Lung (tissue), 12 donors: Measurements from ENCODE around the gene KLHL28. TPM values are rescaled to one million over a fixed set of nuclear protein-coding genes. Genes with fewer than 3 reads are reported as not detected.

Experiments used
- ATAC-seq: fragments of 200-7000 bp; cut with Tn5 transposase; one replicate; pipeline ENCODE4 v1.9.1; 2020; ENCODE audit warnings: moderate number of reproducible peaks; ENCODE audit not compliant: insufficient read depth, low FRiP score
- DNase-seq, 3 donors: peaks; one replicate each; pipeline ENCODE4 v3.0.0-alpha.2; 2013 to 2017
- H3K27ac ChIP-seq, 2 donors: one replicate each; pipeline ENCODE4 v1.5.1; 2013; ENCODE audit warnings: mild to moderate bottlenecking in 2 of 2, moderate library complexity in 2 of 2, control low read depth in 1 of 2, inconsistent platforms in 1 of 2, low read depth in 1 of 2, low read length in 1 of 2
- H3K27me3 ChIP-seq, 3 donors: one replicate each; pipeline ENCODE4 v1.5.1; 2013; ENCODE audit warnings: low read length in 2 of 3; ENCODE audit not compliant: control insufficient read depth in 3 of 3, insufficient read depth in 3 of 3
- H3K36me3 ChIP-seq, 4 donors: one replicate each; pipeline ENCODE4 v1.5.1; 2013; ENCODE audit warnings: low read length in 4 of 4, mild to moderate bottlenecking in 1 of 4, moderate library complexity in 1 of 4; ENCODE audit not compliant: control insufficient read depth in 4 of 4, insufficient read depth in 4 of 4
- H3K4me1 ChIP-seq, 5 donors: one replicate each; pipeline ENCODE4 v1.5.1; 2013; ENCODE audit warnings: low read length in 5 of 5, mild to moderate bottlenecking in 2 of 5, moderate library complexity in 1 of 5; ENCODE audit not compliant: control insufficient read depth in 5 of 5, insufficient read depth in 5 of 5
- H3K4me3 ChIP-seq: one replicate; pipeline ENCODE4 v1.5.1; 2013; ENCODE audit warnings: mild to moderate bottlenecking, control low read depth, moderate library complexity
- H3K9ac ChIP-seq, 2 donors: one replicate each; pipeline ENCODE4 v1.5.1; 2013; ENCODE audit warnings: low read length in 2 of 2, control low read depth in 1 of 2; ENCODE audit not compliant: insufficient read depth in 1 of 2
- H3K9me3 ChIP-seq, 4 donors: one replicate each; pipeline ENCODE4 v1.5.1; 2013; ENCODE audit warnings: low read length in 3 of 4, mild to moderate bottlenecking in 1 of 4, moderate library complexity in 1 of 4; ENCODE audit not compliant: control insufficient read depth in 4 of 4, insufficient read depth in 3 of 4
- WGBS, 2 donors: extraction: QIAGEN DNeasy Blood & Tissue Kit; methylation state at CpG; one replicate each; pipeline ENCODE4 v1.1.7; 2013; 5-methylcytosine and 5-hydroxymethylcytosine counted together
- polyA plus RNA-seq, 2 donors: library from polyadenylated mRNA; stranded (reverse); fragments of 200-250 nt; gene quantifications; one replicate each; pipeline ENCODE4 v1.2.1, GENCODE V29; 2013
- total RNA-seq, 2 donors: library from RNA; depleted of rRNA in 1 of 2; stranded (reverse); fragments of >200 nt in 1 of 2; gene quantifications; one replicate each; pipeline ENCODE4 v1.2.1, GENCODE V29; 2014 to 2021
- TF ChIP-seq, protein P1 (sequence below): IDR thresholded peaks from 2 replicates; pipeline ENCODE4 v1.5.1; 2012; ENCODE audit warnings: mild to moderate bottlenecking; ENCODE audit errors: control extremely low read depth, extremely low read depth
- donor health status: control.
- donor health status: control.
- donor health status: Bipolar disorder and iron deficiency.
- donor health status: healthy.
- donor health status: DM: yes; HTN: yes; CAD: no.

KLHL28 gene
- total and polyA plus RNA-seq, 4 donors = 2.6 to 29.0 (median 9.5) TPM

DNA sequence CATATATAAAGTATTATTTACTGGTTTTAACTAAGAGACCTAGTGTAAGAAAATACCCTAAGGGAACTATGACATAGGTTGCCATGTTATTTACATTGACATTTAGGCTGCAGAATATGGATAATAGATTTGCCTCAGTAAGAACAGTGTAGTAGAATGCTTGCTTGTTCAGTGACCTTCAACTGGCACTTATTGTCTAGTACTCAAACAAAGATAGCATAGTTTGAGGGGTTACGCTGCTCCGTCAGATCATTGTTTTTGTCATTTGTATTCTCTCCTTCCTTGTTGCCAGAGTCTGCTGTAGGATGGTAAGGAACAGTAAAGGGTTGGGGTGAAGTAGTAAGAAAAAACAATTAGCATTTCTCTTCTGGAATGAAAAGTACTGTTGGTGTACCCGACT, 33.4 kb upstream of the KLHL28 start:
- H3K27ac ChIP-seq = no peak overlapping the region
- H3K4me1 ChIP-seq = peaks cover 0 to 2% (median 0%) of the 10 kb centered on the region in 5 donors
- no peaks in the 10 kb centered on the region for H3K9me3 ChIP-seq
- no peaks in the 10 kb centered on the region for H3K27me3 ChIP-seq
- no peak for DNase-seq
- WGBS, 2 donors = 93 to 96% methylated on average over 3 of the region's 3 CpGs
- no peak for ATAC-seq
- TF ChIP-seq, protein P1, sequence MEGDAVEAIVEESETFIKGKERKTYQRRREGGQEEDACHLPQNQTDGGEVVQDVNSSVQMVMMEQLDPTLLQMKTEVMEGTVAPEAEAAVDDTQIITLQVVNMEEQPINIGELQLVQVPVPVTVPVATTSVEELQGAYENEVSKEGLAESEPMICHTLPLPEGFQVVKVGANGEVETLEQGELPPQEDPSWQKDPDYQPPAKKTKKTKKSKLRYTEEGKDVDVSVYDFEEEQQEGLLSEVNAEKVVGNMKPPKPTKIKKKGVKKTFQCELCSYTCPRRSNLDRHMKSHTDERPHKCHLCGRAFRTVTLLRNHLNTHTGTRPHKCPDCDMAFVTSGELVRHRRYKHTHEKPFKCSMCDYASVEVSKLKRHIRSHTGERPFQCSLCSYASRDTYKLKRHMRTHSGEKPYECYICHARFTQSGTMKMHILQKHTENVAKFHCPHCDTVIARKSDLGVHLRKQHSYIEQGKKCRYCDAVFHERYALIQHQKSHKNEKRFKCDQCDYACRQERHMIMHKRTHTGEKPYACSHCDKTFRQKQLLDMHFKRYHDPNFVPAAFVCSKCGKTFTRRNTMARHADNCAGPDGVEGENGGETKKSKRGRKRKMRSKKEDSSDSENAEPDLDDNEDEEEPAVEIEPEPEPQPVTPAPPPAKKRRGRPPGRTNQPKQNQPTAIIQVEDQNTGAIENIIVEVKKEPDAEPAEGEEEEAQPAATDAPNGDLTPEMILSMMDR = no peak
- H3K36me3 ChIP-seq = peaks cover 2 to 10% (median 4%) of the 10 kb centered on the region in 4 donors
- no peak overlapping the region for H3K9ac ChIP-seq
- H3K4me3 ChIP-seq = no peak overlapping the region

DNA sequence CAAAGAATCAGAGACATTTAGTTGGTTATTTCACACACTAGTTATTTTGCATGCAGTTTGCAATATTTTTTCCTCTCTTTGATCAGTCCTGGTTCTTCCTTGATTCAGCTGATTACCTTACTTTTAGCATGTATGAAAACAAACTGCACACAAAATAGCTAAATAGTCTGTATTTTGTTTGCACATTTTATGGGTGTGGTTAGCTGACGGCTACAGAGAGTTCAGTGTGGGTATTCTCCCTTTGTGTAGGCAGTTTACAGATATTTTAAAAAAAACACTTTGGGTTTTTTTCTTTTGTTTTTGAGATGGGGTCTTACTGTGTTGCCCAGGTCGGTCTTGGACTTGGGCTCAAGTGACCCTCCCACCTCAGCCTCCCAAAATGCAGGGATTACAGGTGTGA, 28.8 kb upstream of the KLHL28 start:
- H3K27me3 ChIP-seq = no peaks in the 10 kb centered on the region
- H3K27ac ChIP-seq = no peak overlapping the region
- ATAC-seq (no peak), DNase-seq (no peak)
- H3K36me3 ChIP-seq = peaks cover 0 to 3% (median 0%) of the 10 kb centered on the region in 4 donors
- peaks cover 2 to 5% (median 5%) of the 10 kb centered on the region in 5 donors for H3K4me1 ChIP-seq
- H3K4me3 ChIP-seq = no peak overlapping the region
- H3K9me3 ChIP-seq = no peaks in the 10 kb centered on the region
- TF ChIP-seq, protein P1 = no peak
- 81 to 86% methylated on average over 2 of the region's 2 CpGs for WGBS, 2 donors
- no peak overlapping the region for H3K9ac ChIP-seq

DNA sequence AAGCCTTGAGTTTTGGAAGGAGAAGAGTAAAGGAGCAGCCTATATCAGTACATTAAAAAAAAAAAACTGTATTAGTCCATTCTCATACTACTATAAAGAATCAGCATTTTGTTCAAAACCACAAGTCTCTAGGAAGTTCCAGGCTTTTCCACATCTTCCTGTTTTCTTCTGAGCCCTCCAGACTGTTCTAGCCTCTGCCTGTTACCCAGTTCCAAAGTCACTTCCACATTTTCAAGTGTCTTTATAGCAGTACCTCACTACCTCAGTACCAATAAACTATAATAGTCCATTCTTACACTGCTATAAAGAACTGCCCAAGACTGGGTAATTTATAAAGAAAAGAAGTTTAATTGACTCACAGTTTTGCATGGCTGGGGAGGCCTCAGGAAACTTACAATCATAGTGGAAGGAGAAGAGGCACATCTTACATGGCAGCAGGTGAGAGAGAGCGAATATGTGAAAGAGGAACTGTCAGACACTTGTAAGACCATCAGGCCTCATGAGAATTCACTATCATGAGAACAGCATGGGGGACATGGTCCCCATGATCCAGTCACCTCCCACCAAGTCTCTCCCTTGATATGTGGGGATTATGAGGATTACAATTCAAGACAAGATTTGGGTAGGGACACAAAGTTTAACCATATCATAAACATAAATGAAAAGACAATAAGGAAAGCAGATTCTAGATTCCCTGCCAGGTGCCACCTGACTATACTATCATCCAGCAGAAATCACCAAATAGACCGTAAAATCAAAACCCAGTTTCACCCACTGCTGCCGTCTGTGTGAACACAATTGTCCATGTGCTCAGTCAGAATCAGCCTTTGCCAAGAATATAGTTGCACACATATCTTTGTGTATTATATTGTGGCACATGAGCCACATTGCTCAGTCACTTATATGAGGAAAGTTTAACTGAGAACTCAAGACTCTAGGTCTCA, 28.0 kb upstream of the KLHL28 start:
- peaks cover 0 to 3% (median 0%) of the 10 kb centered on the region in 4 donors for H3K36me3 ChIP-seq
- H3K4me3 ChIP-seq = no peak overlapping the region
- ATAC-seq (no peak), DNase-seq (no peak)
- peaks cover 2 to 5% (median 5%) of the 10 kb centered on the region in 5 donors for H3K4me1 ChIP-seq
- TF ChIP-seq, protein P1 = no peak
- 85 to 88% methylated on average over 3 of the region's 3 CpGs for whole genome bisulfite sequencing, 2 donors
- H3K9me3 ChIP-seq = no peaks in the 10 kb centered on the region
- no peak overlapping the region for H3K9ac ChIP-seq
- H3K27me3 ChIP-seq = no peaks in the 10 kb centered on the region
- H3K27ac ChIP-seq = no peak overlapping the region
